ENCODE data around the gene TRPM5.

The TRPM5 gene

GRCh38 chr11:2420502-2421225 is 23.6 kb downstream of the TRPM5 start:
- peak; percentile 69 for DNase-seq

- peak; percentile 40 for DNase-seq
Measured at GRCh38 chr11:2419638-2420501, 24.4 kb downstream of the TRPM5 start.

GRCh38 chr11:2418693-2419360 is 25.5 kb downstream of the TRPM5 start:
- DNase-seq, result no peak

- no peak for DNase-seq
Measured at GRCh38 chr11:2417856-2418692, 26.2 kb downstream of the TRPM5 start.

GRCh38 chr11:2416765-2417164 is 27.5 kb downstream of the TRPM5 start:
- DNase-seq, result no peak

- no peak for DNase-seq
Measured at GRCh38 chr11:2415601-2416380, 28.5 kb downstream of the TRPM5 start.

GRCh38 chr11:2415171-2415570 is 29.1 kb downstream of the TRPM5 start:
- DNase-seq, result no peak

- DNase-seq, result no peak
Measured at GRCh38 chr11:2414616-2415015, 29.7 kb downstream of the TRPM5 start.

- DNase-seq, result no peak
Measured at GRCh38 chr11:2413742-2414579, 30.4 kb downstream of the TRPM5 start.

GRCh38 chr11:2412323-2412722 is 32.0 kb downstream of the TRPM5 start:
- DNase-seq, result no peak

- no peak for DNase-seq
Measured at GRCh38 chr11:2411446-2412305, 32.6 kb downstream of the TRPM5 start.

- DNase-seq, result no peak
Measured at GRCh38 chr11:2410616-2411015, 33.7 kb downstream of the TRPM5 start.

GRCh38 chr11:2409611-2410468 is 34.5 kb downstream of the TRPM5 start:
- no peak for DNase-seq

- DNase-seq, result no peak
Measured at GRCh38 chr11:2409126-2409525, 35.2 kb downstream of the TRPM5 start.

- DNase-seq, result no peak
Measured at GRCh38 chr11:2408671-2409070, 35.6 kb downstream of the TRPM5 start.

GRCh38 chr11:2406878-2407410 is 37.4 kb downstream of the TRPM5 start:
- DNase-seq, result no peak

- DNase-seq, result no peak
Measured at GRCh38 chr11:2406451-2406850, 37.9 kb downstream of the TRPM5 start.

GRCh38 chr11:2404735-2405196 is 39.5 kb downstream of the TRPM5 start:
- DNase-seq, result no peak
